Measurements from ENCODE around the gene TXNRD2. TPM values are rescaled to one million over a fixed set of nuclear protein-coding genes. Genes with fewer than 3 reads are reported as not detected.

TXNRD2 gene
- total and polyA plus RNA-seq, 2 of the 4 experiments (the other 2 are of a cell fraction), result 15.6 to 25.7 TPM

- no peaks in the 10 kb centered on the region for H3K79me1 ChIP-seq (ENCODE audit: low read depth in 1 of 2, low read length in 2 of 2)
- dilution Hi-C loops (cut with HindIII; ENCODE audit: low sequenced_read_pairs, unreplicated experiment) (no loop called here), intact Hi-C loops (cut with micrococcal nuclease) (no loop called here), in situ Hi-C loops (cut with MboI; ENCODE audit: low sequenced_read_pairs) (loop anchor here (5.0 kb wide), 1 partner anchor 37 kb away; no protein-coding TSS in a partner anchor)
- no peak overlapping the region for H2BK15ac ChIP-seq (ENCODE audit: low read depth, low read length)
- peak overlapping the region; percentile 42 for H2AK9ac ChIP-seq (replicated peaks; ENCODE audit: low read depth, low read length, poor library complexity)
- no peak overlapping the region for H3K4me2 ChIP-seq (ENCODE audit: low read depth, low read length)
- POLR2A ChIA-PET (ENCODE audit: unreplicated experiment), result no interaction called here
- no peak overlapping the region; the same call in 1 of the 2 replicates for H2AK5ac ChIP-seq (ENCODE audit: low read depth, low read length)
- no peak overlapping the region for H3K27ac ChIP-seq (ENCODE audit: insufficient read depth, low read length)
- no peaks in the 10 kb centered on the region for H3K9me3 ChIP-seq (ENCODE audit: control insufficient read depth, insufficient read depth, low read length)
- peaks cover 18% of the 10 kb centered on the region for H4K20me1 ChIP-seq (ENCODE audit: insufficient read depth, low read length)
- no peak overlapping the region for H3K4ac ChIP-seq (ENCODE audit: low read depth, low read length)
- H3K36me3 ChIP-seq (ENCODE audit: control insufficient read depth, insufficient read depth, low read length), result peaks cover 23% of the 10 kb centered on the region
- no peak overlapping the region for H4K8ac ChIP-seq (ENCODE audit: low read depth in 2 of 2, low read length in 2 of 2)
- BruUV-seq (replicated peaks), result no TSS peak
- WGBS, 2 experiments (ENCODE audit: extremely low coverage in 2 of 2, insufficient read length in 1 of 2), result 80% methylated on average over 6 of the region's 13 CpGs; no CpG with 5 or more reads in 1 of the 2 experiments
- ATAC-seq (ENCODE audit: low read depth), result no peak
- H3K9me1 ChIP-seq (ENCODE audit: insufficient read depth, low read length), result no peaks in the 10 kb centered on the region
- peak overlapping the region; percentile 41 for H2AFZ ChIP-seq (replicated peaks; ENCODE audit: low read length, poor library complexity)
- no peak for DNase-seq
- H3K4me3 ChIP-seq (ENCODE audit: insufficient read depth, low read depth, low read length), result no peak overlapping the region
- H2BK5ac ChIP-seq (ENCODE audit: low read depth, low read length, poor library complexity, severe bottlenecking), result no peak overlapping the region
- H3K56ac ChIP-seq (ENCODE audit: extremely low read depth, insufficient read depth, low read length), result no peak overlapping the region
- no peak overlapping the region for H4K5ac ChIP-seq (ENCODE audit: low read depth, low read length)
- CTCF ChIA-PET, result no interaction called here
- H3K27me3 ChIP-seq (ENCODE audit: control insufficient read depth, insufficient read depth, low read length), result no peaks in the 10 kb centered on the region
- no peak overlapping the region for H2BK20ac ChIP-seq (ENCODE audit: low read depth, low read length)
- no peak overlapping the region for H3K9ac ChIP-seq (ENCODE audit: low read depth, low read length)
- no peak for TF ChIP-seq CHD1 (IDR thresholded peaks at IDR 0.05; ENCODE audit: low read depth, low read length)
- TF ChIP-seq MAFK (IDR thresholded peaks at IDR 0.05; ENCODE audit: low read depth, low read length), result no peak
- TF ChIP-seq NFE2L2 (IDR thresholded peaks at IDR 0.05; ENCODE audit: low read depth, low read length), result no peak
- TF ChIP-seq RAD21 (IDR thresholded peaks at IDR 0.05; ENCODE audit: low read length), result no peak
- no peak for TF ChIP-seq CEBPB (IDR thresholded peaks at IDR 0.05; ENCODE audit: low read depth, low read length)
- no peak for TF ChIP-seq FOS (IDR thresholded peaks at IDR 0.05; ENCODE audit: low read depth, low read length)
- TF ChIP-seq, protein P1, sequence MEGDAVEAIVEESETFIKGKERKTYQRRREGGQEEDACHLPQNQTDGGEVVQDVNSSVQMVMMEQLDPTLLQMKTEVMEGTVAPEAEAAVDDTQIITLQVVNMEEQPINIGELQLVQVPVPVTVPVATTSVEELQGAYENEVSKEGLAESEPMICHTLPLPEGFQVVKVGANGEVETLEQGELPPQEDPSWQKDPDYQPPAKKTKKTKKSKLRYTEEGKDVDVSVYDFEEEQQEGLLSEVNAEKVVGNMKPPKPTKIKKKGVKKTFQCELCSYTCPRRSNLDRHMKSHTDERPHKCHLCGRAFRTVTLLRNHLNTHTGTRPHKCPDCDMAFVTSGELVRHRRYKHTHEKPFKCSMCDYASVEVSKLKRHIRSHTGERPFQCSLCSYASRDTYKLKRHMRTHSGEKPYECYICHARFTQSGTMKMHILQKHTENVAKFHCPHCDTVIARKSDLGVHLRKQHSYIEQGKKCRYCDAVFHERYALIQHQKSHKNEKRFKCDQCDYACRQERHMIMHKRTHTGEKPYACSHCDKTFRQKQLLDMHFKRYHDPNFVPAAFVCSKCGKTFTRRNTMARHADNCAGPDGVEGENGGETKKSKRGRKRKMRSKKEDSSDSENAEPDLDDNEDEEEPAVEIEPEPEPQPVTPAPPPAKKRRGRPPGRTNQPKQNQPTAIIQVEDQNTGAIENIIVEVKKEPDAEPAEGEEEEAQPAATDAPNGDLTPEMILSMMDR (conservative IDR thresholded peaks at IDR 0.05; ENCODE audit: low read depth, low read length), result no peak
- TF ChIP-seq MXI1 (IDR thresholded peaks at IDR 0.05; ENCODE audit: borderline replicate concordance, low read depth, low read length), result no peak
- no peak for TF ChIP-seq ELK1 (IDR thresholded peaks at IDR 0.05; ENCODE audit: borderline replicate concordance, low read depth, low read length)
- TF ChIP-seq POLR2A (IDR thresholded peaks at IDR 0.05; ENCODE audit: low read depth, low read length), result no peak
- no peak for TF ChIP-seq RFX5 (IDR thresholded peaks at IDR 0.05; ENCODE audit: low read depth, low read length)
- TF ChIP-seq SMC3 (IDR thresholded peaks at IDR 0.05; ENCODE audit: low read depth, low read length), result no peak
- TF ChIP-seq MAZ (IDR thresholded peaks at IDR 0.05; ENCODE audit: borderline replicate concordance, low read depth, low read length), result no peak
- no peak for TF ChIP-seq BHLHE40 (IDR thresholded peaks at IDR 0.05; ENCODE audit: low read depth, low read length)
- TF ChIP-seq USF2 (IDR thresholded peaks at IDR 0.05; ENCODE audit: low read depth, low read length), result no peak
- no peak overlapping the region for H3K23ac ChIP-seq (ENCODE audit: low read depth, low read length)
- H3K18ac ChIP-seq (ENCODE audit: low read depth, low read length), result no peak overlapping the region
- no peak overlapping the region for H3K14ac ChIP-seq (replicated peaks; ENCODE audit: low read depth, low read length)
- H3K4me1 ChIP-seq (ENCODE audit: control insufficient read depth, insufficient read depth, low read length), result 0 out of 2 replicates have a peak, but pooled peaks cover 1% of the 10 kb centered on the region
- H2BK120ac ChIP-seq (ENCODE audit: low read depth, low read length), result no peak overlapping the region
- no peak overlapping the region for H4K91ac ChIP-seq (ENCODE audit: insufficient read depth, low read depth, low read length)
Measured at GRCh38 chr22:19974935-19975706, 33.5 kb upstream of the TXNRD2 start.

Data from IMR-90 (cell line).